GM12874 (cell line): ENCODE data around the gene CD44.

Source experiments
- CTCF ChIP-seq: IDR thresholded peaks from 2 replicates; pipeline ENCODE4 v1.5.1; 2011; ENCODE audit warnings: low read depth, mild to moderate bottlenecking, control low read depth, low read length, moderate library complexity; ENCODE audit not compliant: insufficient read depth

Gene CD44

DNA sequence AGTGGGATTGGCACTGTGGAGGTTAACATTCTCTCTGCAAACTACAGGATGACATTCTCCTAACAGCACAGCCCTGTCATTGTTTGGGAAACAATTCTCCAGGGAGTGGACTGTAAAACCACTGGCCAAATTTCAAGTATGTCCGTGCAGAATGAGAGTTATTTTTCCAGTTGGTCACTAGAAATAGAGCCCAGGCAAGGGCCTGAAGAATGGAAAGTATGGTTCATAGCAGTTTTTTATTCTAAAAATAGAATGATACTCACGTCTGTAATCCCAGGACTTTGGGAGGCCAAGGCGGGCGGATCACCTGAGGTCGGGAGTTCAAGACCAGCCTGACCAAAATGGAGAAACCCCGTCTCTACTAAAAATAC lies 39.0 kb upstream of the CD44 start:
- TF ChIP-seq CTCF = no peak

GRCh38 chr11:35101223-35101622 lies 37.7 kb upstream of the CD44 start:
- no peak for TF ChIP-seq CTCF

- TF ChIP-seq CTCF = no peak
Observed at GRCh38 chr11:35102267-35102666, 36.7 kb upstream of the CD44 start.

DNA sequence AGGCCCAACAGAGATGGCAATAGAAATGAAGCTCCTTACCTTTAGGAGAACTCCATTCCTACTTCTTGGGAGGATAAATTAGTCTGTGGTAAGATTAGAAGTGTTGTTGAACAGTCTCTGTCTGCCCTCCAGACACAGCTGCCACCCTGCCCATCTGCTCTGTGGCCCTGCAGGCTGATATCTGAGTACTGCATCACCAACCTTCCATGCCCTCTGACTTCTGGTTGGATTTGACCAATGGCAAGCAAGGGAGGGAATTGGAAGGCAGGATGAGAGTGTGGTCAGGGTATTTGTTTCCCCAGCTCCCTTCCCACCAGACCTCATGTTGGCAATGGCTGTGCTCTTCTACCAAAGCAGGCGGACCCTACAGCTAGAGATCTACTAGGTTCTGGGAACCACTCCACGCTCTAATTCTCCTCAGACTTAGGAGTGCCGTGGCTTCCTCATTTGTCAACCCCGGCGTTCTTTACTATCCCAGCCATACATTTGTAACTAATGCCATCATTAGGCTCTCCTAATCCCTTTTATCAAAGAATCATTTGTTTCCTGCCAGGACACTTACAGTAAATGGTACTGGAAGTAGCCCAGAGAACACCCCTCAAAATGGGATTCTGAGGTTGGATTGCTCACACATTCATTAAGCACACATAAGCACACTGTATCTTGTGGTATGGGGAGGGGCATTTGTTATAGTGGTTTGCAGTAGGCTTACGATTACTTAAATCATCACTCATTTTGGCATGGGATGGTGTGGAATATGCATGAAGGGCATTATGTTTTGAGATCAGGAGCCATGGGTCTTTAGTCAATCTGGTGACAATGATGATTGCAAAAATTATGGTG lies 35.4 kb upstream of the CD44 start:
- TF ChIP-seq CTCF = no peak

- TF ChIP-seq CTCF = no peak
Observed at GRCh38 chr11:35104655-35105054, 34.3 kb upstream of the CD44 start.

DNA sequence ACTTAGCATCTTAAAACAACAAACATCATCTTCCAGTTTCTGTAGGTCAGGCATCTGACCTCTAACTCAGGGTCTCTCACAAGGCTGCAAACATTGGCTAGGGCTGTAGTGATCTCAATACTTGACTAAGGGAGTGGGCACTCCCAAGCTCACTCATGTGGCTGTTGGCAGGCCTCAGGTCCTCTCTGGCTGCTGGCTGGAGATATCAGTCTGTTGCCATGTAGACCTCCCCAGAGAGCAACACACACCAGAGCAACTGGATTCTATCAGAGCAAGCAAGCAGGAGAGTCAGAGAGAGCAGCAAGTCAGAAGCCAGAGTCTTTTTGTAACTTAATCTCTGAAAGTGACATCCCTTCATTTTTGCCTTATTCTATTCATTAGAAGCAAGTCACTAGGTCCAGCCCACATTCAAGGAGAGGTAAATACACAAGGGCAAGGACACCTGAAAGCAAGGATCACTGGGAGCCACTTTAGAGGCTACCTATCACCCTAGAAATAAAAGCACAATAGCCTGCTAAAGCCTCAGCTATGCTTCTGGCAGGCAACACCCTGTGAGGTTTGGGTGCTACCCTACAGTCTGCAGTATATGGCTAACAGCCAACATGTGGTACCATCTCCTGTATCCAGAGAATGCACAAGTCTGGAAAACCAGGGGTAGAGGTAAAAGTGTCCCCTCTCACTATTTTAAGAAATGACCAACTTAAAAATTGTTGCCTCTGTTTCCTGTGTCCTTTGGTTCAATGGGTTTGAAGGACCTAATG lies 33.5 kb upstream of the CD44 start:
- no peak for TF ChIP-seq CTCF

- TF ChIP-seq CTCF = no peak
Observed at GRCh38 chr11:35106595-35106994, 32.4 kb upstream of the CD44 start.
